Right lobe of liver (tissue), 6 donors: Measurements from ENCODE around the gene ZFHX2. TPM values are rescaled to one million over a fixed set of nuclear protein-coding genes. Genes with fewer than 3 reads are reported as not detected.

Experiments used
- ATAC-seq, 4 donors: fragments of 200-7000 bp; cut with Tn5 transposase; one replicate each; pipeline ENCODE4 v1.9.1; 2020; ENCODE audit warnings: mild to moderate bottlenecking in 4 of 4, moderate library complexity in 4 of 4
- DNase-seq, 3 donors: peaks; one replicate each; pipeline ENCODE4 v3.0.0-alpha.2; 2020
- H3K27ac ChIP-seq, 3 donors: fragments of 200-600 bp; one replicate each; pipeline ENCODE4 v1.8.0; 2022
- H3K27me3 ChIP-seq, 2 donors: fragments of 200-600 bp; one replicate each; pipeline ENCODE4 v1.8.0; 2022
- H3K36me3 ChIP-seq, 4 donors: fragments of 200-600 bp; sonication (generic) in 1 of 4; one replicate each; pipeline versions ENCODE4 v1.5.1 to v1.8.0; 2017 to 2022; ENCODE audit warnings: control low read depth in 1 of 4
- H3K4me1 ChIP-seq, 4 donors: fragments of 200-600 bp; sonication (generic) in 1 of 4; one replicate each; pipeline versions ENCODE4 v1.5.1 to v1.8.0; 2017 to 2022; ENCODE audit warnings: control low read depth in 1 of 4
- H3K4me3 ChIP-seq, 3 donors: fragments of 200-600 bp; one replicate each; pipeline ENCODE4 v1.8.0; 2022
- H3K9me3 ChIP-seq, 4 donors: fragments of 200-600 bp; sonication (generic) in 1 of 4; one replicate each; pipeline versions ENCODE4 v1.5.1 to v1.8.0; 2017 to 2022; ENCODE audit warnings: control low read depth in 1 of 4
- POLR2A ChIP-seq: fragments of 450-650 bp; IDR thresholded peaks from one replicate; pipeline ENCODE4 v1.6.1; 2017; ENCODE audit warnings: antibody characterized with exemption, mild to moderate bottlenecking
- WGBS: methylation state at CpG from one replicate; pipeline ENCODE4 v1.1.6; 2018; ENCODE audit warnings: low coverage, low lambda C conversion rate; ENCODE audit not compliant: insufficient coverage; ENCODE audit errors: missing lambda C conversion rate; 5-methylcytosine and 5-hydroxymethylcytosine counted together
- intact Hi-C, 2 donors: fragments of 100-400 bp; cut with DNase I; formaldehyde crosslinking; loops; one replicate each; pipeline versions ENCODE4 v1.11.2 to v1.14.1; 2022
- total RNA-seq, 6 experiments: library from RNA; depleted of rRNA in 2 of 6; stranded (reverse); fragments of >200 nt in 2 of 6; fragmentation: NEBNext Ultra II Directional in 3 of 6; extraction: Animal tissue kit (Norgen Biotek cat#: 25700) in 3 of 6; gene quantifications; one replicate each; pipeline versions ENCODE4 v1.1.0 to v1.2.4, GENCODE V29; 2016 to 2023
- TF ChIP-seq, protein P1 (sequence below), 4 donors: fragments of 200-600 bp in 3 of 4; fragments of 450-650 bp in 1 of 4; IDR thresholded peaks; one replicate each; pipeline versions ENCODE4 v1.5.1 to v1.8.0; 2016 to 2022; ENCODE audit warnings: antibody characterized with exemption in 4 of 4, mild to moderate bottlenecking in 2 of 4
- donor health status: DM: no; HTN: yes; CAD: no.
- donor health status: DM: no; HTN: no; CAD: no.
- donor health status: DM: no; HTN: no; CAD: no.
- donor health status: DM: no; HTN: yes; CAD: no.
- donor health status: DM: no; HTN: yes; CAD: no.

ZFHX2 gene
- total RNA-seq, 6 experiments from 2014 or later: 0.33 to 0.83 (median 0.47) TPM

DNA sequence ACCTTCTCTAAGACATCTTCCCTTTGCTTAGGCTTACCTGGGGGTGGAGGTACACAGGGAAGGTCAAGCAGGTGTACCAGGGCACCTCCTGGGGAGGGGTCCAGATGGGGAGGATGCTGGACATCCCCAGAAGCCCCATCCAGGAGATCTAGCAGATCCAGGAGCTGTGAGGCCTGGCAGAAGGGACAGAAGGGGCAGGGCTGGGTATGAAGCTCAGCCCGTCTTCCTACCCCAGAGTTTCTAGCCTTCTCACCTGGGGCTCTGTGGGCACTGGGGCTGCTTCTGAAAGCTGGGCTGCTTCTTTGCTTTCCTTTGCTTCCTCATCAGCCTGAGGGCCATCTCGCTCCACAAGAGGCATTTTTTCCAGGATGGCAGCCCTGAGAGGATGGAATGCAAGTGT is 9.7 kb upstream of the ZFHX2 start:
- Histone ChIP-seq H3K4me1 (peaks cover 0 to 25% (median 7%) of the 10 kb centered on the region in 4 donors), H3K27me3 (no peaks in the 10 kb centered on the region), H3K4me3 (no peak overlapping the region), H3K9me3 (no peaks in the 10 kb centered on the region), H3K27ac (no peak overlapping the region), H3K36me3 (peaks cover 0 to 18% (median 0%) of the 10 kb centered on the region in 4 donors)
- 78% methylated on average over 1 of the region's 2 CpGs for whole genome bisulfite sequencing
- intact Hi-C loops: loop anchor here in 1 of 2 donors (5.0 kb wide), 1 partner anchor 84 kb away; no protein-coding TSS in a partner anchor
- TF ChIP-seq POLR2A: no peak
- TF ChIP-seq, protein P1, sequence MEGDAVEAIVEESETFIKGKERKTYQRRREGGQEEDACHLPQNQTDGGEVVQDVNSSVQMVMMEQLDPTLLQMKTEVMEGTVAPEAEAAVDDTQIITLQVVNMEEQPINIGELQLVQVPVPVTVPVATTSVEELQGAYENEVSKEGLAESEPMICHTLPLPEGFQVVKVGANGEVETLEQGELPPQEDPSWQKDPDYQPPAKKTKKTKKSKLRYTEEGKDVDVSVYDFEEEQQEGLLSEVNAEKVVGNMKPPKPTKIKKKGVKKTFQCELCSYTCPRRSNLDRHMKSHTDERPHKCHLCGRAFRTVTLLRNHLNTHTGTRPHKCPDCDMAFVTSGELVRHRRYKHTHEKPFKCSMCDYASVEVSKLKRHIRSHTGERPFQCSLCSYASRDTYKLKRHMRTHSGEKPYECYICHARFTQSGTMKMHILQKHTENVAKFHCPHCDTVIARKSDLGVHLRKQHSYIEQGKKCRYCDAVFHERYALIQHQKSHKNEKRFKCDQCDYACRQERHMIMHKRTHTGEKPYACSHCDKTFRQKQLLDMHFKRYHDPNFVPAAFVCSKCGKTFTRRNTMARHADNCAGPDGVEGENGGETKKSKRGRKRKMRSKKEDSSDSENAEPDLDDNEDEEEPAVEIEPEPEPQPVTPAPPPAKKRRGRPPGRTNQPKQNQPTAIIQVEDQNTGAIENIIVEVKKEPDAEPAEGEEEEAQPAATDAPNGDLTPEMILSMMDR (IDR thresholded peaks at IDR 0.05): no peak
- no peak for DNase-seq
- ATAC-seq: no peak

DNA sequence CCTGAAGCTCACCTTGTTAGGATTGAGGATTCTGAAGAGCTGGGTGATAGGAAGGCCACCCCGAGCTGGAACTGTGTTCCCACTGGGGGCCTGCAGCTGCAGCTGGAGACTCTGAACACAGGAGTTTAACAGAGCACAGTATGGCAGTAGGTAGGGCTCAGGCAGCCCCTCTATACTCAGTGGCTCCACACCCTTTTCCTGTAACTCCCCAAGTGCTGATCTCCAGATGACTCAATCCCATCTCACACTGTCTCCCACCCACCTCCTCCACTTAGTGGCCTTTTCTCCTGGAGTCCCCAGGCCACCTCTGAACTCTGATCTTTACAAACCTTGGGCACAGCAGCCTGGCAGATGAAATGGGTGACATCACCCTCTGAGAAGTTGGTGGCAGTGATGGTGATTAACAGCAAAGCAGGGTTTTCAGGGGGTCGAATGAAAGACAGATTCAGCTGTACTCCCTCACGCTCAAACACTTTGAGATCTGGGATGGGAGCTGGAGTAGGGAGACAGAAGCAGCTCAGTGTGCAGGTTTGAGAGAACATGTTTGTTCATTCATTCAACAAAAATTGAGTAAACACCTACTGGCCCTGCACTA is 8.5 kb upstream of the ZFHX2 start:
- Histone ChIP-seq H3K27ac (no peak overlapping the region), H3K4me1 (peaks cover 0 to 25% (median 7%) of the 10 kb centered on the region in 4 donors), H3K36me3 (peaks cover 0 to 18% (median 0%) of the 10 kb centered on the region in 4 donors), H3K4me3 (no peak overlapping the region), H3K9me3 (no peaks in the 10 kb centered on the region), H3K27me3 (no peaks in the 10 kb centered on the region)
- no peak for DNase-seq
- TF ChIP-seq POLR2A: no peak
- TF ChIP-seq, protein P1 (IDR thresholded peaks at IDR 0.05): no peak
- 72% methylated on average over 2 of the region's 3 CpGs for WGBS
- ATAC-seq: no peak
- intact Hi-C loops: loop anchor here in 1 of 2 donors (5.0 kb wide), 1 partner anchor 83 kb away; no protein-coding TSS in a partner anchor

DNA sequence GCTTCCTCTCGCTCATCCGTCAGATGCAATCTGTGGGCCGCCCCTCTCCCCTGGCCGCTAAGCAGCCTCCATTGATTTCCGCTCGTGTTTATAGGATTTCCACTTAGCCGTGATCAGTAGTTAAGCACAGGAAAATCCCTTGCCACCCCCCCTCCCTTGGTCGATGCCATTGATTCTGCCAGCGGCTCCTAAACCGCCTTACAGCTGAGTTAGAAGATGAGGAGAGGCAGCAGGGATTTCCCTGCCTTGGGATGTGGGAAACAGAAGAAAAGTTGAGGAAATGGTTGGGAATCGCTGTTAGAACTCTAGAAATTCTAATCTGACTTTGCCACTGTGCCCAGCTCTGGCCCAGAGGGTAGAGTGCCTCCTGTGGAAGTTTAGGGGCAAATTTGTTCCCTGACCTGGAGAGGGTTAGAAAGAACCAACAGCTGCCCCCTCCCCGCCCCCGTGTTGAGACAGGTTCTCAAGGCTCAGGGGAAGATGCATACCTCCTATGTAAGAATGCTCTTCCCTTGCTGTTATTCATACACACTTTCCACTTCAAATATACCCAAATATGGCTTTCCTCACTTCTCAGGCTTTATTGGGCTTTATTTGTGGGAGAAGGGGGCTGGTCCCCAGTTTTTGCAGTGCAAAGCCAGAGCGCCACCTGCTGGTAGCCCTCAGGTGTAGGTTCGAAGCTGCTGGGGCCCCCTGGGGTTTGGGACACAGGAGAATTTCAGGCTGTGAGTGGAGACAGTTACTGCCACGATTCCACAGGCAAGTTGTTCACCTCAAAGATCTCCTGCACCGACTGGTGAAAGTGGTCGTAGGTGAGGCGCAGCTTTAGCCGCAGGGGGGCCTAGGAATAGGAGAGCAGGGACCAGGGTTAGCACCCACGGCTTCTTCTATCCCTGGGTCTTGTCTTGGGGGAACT is 7.7 kb upstream of the ZFHX2 start:
- ATAC-seq (no peak), DNase-seq (no peak)
- Histone ChIP-seq H3K36me3 (peaks cover 0 to 18% (median 0%) of the 10 kb centered on the region in 4 donors), H3K27ac (no peak overlapping the region), H3K4me3 (no peak overlapping the region), H3K27me3 (no peaks in the 10 kb centered on the region), H3K9me3 (no peaks in the 10 kb centered on the region), H3K4me1 (peaks cover 0 to 25% (median 7%) of the 10 kb centered on the region in 4 donors)
- TF ChIP-seq POLR2A: no peak
- TF ChIP-seq, protein P1 (IDR thresholded peaks at IDR 0.05): peak; percentile 55 to 81 (median 76)
- intact Hi-C loops: no loop called here
- 61% methylated on average over 14 of the region's 21 CpGs for WGBS

DNA sequence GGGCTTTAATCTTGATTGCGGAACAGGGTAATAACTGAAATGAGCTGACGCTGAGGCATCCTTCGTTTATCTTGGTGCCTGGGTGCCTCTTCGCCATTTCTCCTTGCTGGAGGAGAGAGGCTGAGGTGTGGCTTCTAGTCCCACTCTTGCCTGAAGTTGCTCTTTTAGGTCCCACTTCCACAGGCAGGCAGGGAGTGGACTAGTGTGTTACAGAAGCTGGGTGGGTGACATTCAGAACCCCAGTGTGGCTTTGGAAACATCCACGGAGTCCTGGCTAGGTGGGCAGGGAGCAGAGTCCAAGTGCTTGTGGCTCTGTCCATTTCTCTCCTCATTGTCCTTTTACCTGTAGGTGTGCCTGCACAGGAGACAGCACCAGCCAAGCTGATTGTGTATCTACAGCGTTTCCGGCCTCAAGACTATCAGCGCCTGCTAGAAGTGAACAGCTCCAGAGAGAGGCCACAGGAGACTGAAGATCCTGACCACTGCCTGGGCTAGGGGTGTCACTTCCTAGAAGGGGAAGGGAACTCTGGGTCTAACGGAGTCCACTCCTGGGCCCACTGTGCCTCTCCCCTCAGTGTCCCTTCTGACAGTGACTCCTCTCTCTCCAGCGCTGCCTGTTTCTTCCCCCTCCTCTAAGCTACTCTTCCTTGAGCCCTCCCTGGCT is 6.9 kb upstream of the ZFHX2 start:
- 85% methylated on average over 5 of the region's 10 CpGs for WGBS
- H3K9me3 ChIP-seq: no peaks in the 10 kb centered on the region
- H3K27me3 ChIP-seq: no peaks in the 10 kb centered on the region
- H3K4me3 ChIP-seq: no peak overlapping the region
- TF ChIP-seq POLR2A: no peak
- TF ChIP-seq, protein P1 (IDR thresholded peaks at IDR 0.05): no peak
- H3K36me3 ChIP-seq: peaks cover 0 to 18% (median 0%) of the 10 kb centered on the region in 4 donors
- intact Hi-C loops: no loop called here
- ATAC-seq: no peak
- DNase-seq: no peak
- H3K27ac ChIP-seq: no peak overlapping the region
- H3K4me1 ChIP-seq: peaks cover 0 to 17% (median 6%) of the 10 kb centered on the region in 4 donors
